Parathyroid adenoma (tissue), 2 donors: ENCODE data around the gene SLC24A3.

Experiments
- H2AFZ ChIP-seq: fragments of 300-600 bp; sonication (generic); one replicate; pipeline ENCODE4 v1.7.0; 2017; ENCODE audit warnings: antibody characterized with exemption, mild to moderate bottlenecking
- H3K27ac ChIP-seq: fragments of 300-600 bp; sonication (generic); one replicate; pipeline ENCODE4 v1.7.0; 2017
- H3K27me3 ChIP-seq: fragments of 300-600 bp; sonication (generic); one replicate; pipeline ENCODE4 v1.7.0; 2017; ENCODE audit warnings: low read length; ENCODE audit not compliant: control insufficient read depth, insufficient read depth
- H3K36me3 ChIP-seq: fragments of 300-600 bp; sonication (generic); one replicate; pipeline ENCODE4 v1.7.0; 2017; ENCODE audit warnings: low read length; ENCODE audit not compliant: control insufficient read depth, insufficient read depth
- H3K4me1 ChIP-seq: fragments of 300-600 bp; sonication (generic); one replicate; pipeline ENCODE4 v1.7.0; 2017; ENCODE audit warnings: control low read depth
- H3K4me2 ChIP-seq: fragments of 300-600 bp; sonication (generic); one replicate; pipeline ENCODE4 v1.7.0; 2017; ENCODE audit warnings: low read length
- H3K4me3 ChIP-seq: fragments of 300-600 bp; sonication (generic); one replicate; pipeline ENCODE4 v1.7.0; 2017; ENCODE audit warnings: low read depth, low read length
- H3K79me2 ChIP-seq: fragments of 300-600 bp; sonication (generic); one replicate; pipeline ENCODE4 v1.7.0; 2017; ENCODE audit warnings: control low read depth
- H3K9ac ChIP-seq: fragments of 300-600 bp; sonication (generic); one replicate; pipeline ENCODE4 v1.7.0; 2017; ENCODE audit warnings: mild to moderate bottlenecking
- H3K9me3 ChIP-seq: fragments of 300-600 bp; sonication (generic); one replicate; pipeline ENCODE4 v1.7.0; 2017; ENCODE audit warnings: low read length; ENCODE audit not compliant: control insufficient read depth
- TF ChIP-seq, protein P1 (sequence below): fragments of 300-600 bp; sonication (generic); IDR thresholded peaks from one replicate; pipeline ENCODE4 v1.7.0; 2017; ENCODE audit warnings: antibody characterized with exemption, mild to moderate bottlenecking
- donor health status: primary hyperparathyroidism.

SLC24A3 gene

DNA sequence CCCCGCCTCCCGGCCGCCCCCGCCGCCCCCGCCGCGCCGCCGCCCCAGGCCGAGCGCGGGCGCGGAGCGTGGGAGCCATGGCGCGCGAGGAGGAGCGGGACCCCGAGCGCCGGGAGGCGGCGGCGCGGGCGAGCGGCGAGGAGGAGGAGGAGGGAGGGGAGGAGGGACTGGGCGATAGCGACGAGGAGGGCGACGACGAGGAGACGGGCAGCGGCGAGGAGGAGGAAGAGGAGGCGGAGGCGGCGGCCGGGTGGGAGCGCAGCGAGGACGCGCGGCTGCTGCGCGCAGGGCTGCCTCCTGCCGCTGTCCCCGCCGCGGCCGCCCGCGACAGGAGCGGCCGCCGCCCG lies at the start of gene SLC24A3:
Gene SLC24A3 (plus strand): TSS at position 174 of the 347 bp plus-strand sequence.
- H3K4me3 ChIP-seq = peak within 1 kb of the TSS; percentile 62
- H3K27me3 ChIP-seq = no peaks in the 10 kb centered on the region
- H3K9me3 ChIP-seq = no peaks in the 10 kb centered on the region
- no peaks in the 10 kb centered on the region for H3K36me3 ChIP-seq
- H3K4me2 ChIP-seq = peak within 1 kb of the TSS; percentile 81
- H3K79me2 ChIP-seq = peaks cover 3% of the 10 kb centered on the region
- TF ChIP-seq, protein P1, sequence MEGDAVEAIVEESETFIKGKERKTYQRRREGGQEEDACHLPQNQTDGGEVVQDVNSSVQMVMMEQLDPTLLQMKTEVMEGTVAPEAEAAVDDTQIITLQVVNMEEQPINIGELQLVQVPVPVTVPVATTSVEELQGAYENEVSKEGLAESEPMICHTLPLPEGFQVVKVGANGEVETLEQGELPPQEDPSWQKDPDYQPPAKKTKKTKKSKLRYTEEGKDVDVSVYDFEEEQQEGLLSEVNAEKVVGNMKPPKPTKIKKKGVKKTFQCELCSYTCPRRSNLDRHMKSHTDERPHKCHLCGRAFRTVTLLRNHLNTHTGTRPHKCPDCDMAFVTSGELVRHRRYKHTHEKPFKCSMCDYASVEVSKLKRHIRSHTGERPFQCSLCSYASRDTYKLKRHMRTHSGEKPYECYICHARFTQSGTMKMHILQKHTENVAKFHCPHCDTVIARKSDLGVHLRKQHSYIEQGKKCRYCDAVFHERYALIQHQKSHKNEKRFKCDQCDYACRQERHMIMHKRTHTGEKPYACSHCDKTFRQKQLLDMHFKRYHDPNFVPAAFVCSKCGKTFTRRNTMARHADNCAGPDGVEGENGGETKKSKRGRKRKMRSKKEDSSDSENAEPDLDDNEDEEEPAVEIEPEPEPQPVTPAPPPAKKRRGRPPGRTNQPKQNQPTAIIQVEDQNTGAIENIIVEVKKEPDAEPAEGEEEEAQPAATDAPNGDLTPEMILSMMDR = no peak
- H2AFZ ChIP-seq = peak within 1 kb of the TSS; percentile 96
- peak within 1 kb of the TSS; percentile 65 for H3K27ac ChIP-seq
- H3K4me1 ChIP-seq = peaks cover 5% of the 10 kb centered on the region
- H3K9ac ChIP-seq = peak within 1 kb of the TSS; percentile 56

DNA sequence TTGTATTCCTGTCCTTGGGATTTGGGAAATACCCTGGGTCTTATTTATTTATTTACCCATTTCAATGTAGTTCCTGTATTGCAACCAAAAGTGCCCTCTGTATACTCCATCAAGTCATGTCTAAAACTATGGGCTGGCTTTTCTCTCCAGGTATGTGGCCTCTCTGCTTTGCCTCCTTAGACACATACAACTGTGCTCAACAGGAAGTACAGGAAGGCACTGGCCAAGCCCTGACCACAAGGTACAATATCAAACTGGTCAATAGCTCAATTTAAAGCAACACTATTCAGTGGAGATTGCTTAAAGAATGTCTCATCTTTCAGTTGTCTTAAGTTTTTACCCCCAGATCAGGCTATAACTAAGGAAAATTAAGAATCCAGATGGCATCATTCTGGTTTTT lies 42.3 kb upstream of the SLC24A3 start:
- TF ChIP-seq, protein P1 = no peak
- no peaks in the 10 kb centered on the region for H3K4me1 ChIP-seq

DNA sequence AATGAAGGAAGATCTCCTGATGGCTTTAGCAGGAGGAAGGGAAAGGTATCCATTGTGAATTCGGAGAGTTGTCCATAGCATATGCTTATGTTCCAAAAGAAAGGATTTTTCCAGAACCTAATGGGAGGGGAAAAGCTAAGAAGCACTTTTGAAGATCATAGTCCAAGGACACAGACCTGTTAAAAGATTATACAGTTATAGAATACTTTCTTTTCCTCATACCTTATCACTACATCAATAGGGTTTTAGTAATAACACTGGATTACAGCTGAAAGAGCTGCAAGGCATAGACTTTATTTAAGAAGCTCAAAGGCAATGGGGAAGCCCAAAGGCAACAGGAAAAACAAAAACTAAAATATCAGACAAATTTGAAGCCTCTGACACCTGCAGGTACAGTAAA lies 39.8 kb upstream of the SLC24A3 start:
- H3K27ac ChIP-seq = no peak overlapping the region
- H3K4me1 ChIP-seq = no peaks in the 10 kb centered on the region
- no peak overlapping the region for H3K9ac ChIP-seq
- no peak overlapping the region for H3K4me3 ChIP-seq
- H3K79me2 ChIP-seq = no peaks in the 10 kb centered on the region
- no peak overlapping the region for H3K4me2 ChIP-seq
- no peaks in the 10 kb centered on the region for H3K36me3 ChIP-seq
- H2AFZ ChIP-seq = no peak overlapping the region
- no peaks in the 10 kb centered on the region for H3K9me3 ChIP-seq
- H3K27me3 ChIP-seq = no peaks in the 10 kb centered on the region
- TF ChIP-seq, protein P1 = no peak

More for the DNA sequence above, 42.3 kb upstream of the SLC24A3 start:
- no peak overlapping the region for H3K4me2 ChIP-seq
- H3K27ac ChIP-seq = no peak overlapping the region
- H3K4me3 ChIP-seq = no peak overlapping the region
- H3K9me3 ChIP-seq = no peaks in the 10 kb centered on the region
- no peak overlapping the region for H2AFZ ChIP-seq
- no peaks in the 10 kb centered on the region for H3K36me3 ChIP-seq
- no peaks in the 10 kb centered on the region for H3K27me3 ChIP-seq
- H3K9ac ChIP-seq = no peak overlapping the region
- no peaks in the 10 kb centered on the region for H3K79me2 ChIP-seq

DNA sequence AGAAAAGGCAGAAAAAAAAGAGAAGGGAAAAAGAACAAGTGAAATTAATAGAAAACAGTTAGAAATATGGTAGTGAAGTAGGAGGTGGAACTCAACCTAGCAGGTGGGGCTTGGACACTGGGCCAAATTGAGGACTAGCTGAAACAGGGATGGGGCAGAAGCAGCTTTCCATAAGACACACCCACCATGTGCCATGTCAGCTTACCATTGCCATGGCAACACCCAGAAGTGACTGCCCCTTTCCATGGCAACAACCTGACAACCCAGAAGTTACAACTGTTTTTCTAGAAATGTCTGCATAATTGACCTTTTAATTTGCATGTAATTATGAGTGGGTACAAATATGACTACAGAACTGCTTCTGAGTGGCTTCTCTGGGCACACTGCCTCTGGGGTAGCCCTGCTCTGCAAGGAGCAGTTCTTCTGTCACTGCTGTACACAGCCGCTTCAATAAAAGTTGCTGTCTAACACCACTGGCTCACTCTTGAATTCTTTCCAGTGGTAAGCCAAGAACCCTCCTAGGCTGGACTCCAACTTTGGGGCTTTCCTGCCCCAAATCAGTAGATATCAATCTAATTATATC lies 35.9 kb upstream of the SLC24A3 start:
- Histone ChIP-seq H3K27me3 (no peaks in the 10 kb centered on the region), H3K4me1 (no peaks in the 10 kb centered on the region), H3K4me3 (no peak overlapping the region), H3K27ac (no peak overlapping the region), H3K4me2 (no peak overlapping the region), H3K9ac (no peak overlapping the region), H3K79me2 (no peaks in the 10 kb centered on the region), H3K9me3 (no peaks in the 10 kb centered on the region), H3K36me3 (no peaks in the 10 kb centered on the region), H2AFZ (no peak overlapping the region)
- TF ChIP-seq, protein P1 = no peak

DNA sequence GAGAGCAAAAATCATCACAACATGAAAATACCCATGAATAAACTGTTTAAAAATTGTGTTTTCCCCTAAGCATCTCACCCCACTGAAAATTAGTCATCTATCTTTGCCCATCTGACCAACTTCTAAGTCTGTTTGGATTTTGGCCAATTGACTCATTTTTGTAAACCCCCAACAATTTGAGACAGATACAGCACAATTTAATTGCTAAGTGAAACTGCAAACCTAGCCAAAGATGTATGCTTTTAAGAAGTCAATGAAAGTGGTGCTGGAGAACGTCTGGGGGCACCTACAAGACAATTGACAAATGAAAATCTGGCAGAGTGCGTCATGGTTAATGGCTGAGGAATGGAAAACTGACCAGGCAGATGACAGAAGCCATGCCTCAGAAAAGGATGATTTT lies 30.9 kb upstream of the SLC24A3 start:
- no peak overlapping the region for H2AFZ ChIP-seq
- no peak overlapping the region for H3K9ac ChIP-seq
- H3K9me3 ChIP-seq = no peaks in the 10 kb centered on the region
- no peak overlapping the region for H3K27ac ChIP-seq
- H3K4me3 ChIP-seq = no peak overlapping the region
- H3K4me2 ChIP-seq = no peak overlapping the region
- no peaks in the 10 kb centered on the region for H3K79me2 ChIP-seq
- H3K27me3 ChIP-seq = no peaks in the 10 kb centered on the region
- H3K36me3 ChIP-seq = no peaks in the 10 kb centered on the region
- TF ChIP-seq, protein P1 = no peak
- no peaks in the 10 kb centered on the region for H3K4me1 ChIP-seq
